Fibroblast of pulmonary artery (primary cell): ENCODE data around the gene FHOD3.

Experiments used
- DNase-seq: peaks from one replicate; pipeline ENCODE4 v3.0.0-alpha.2; 2010; ENCODE audit warnings: low read depth
- H3K4me3 ChIP-seq: replicated peaks from 2 replicates; pipeline ENCODE4 v1.5.1; 2011; ENCODE audit warnings: low read depth, mild to moderate bottlenecking, control low read depth, low read length, moderate library complexity
- CTCF ChIP-seq: IDR thresholded peaks from 2 replicates; pipeline ENCODE4 v1.5.1; 2011; ENCODE audit warnings: mild to moderate bottlenecking, control low read depth, low read length, inconsistent platforms; ENCODE audit errors: missing control alignments

Gene FHOD3

DNA sequence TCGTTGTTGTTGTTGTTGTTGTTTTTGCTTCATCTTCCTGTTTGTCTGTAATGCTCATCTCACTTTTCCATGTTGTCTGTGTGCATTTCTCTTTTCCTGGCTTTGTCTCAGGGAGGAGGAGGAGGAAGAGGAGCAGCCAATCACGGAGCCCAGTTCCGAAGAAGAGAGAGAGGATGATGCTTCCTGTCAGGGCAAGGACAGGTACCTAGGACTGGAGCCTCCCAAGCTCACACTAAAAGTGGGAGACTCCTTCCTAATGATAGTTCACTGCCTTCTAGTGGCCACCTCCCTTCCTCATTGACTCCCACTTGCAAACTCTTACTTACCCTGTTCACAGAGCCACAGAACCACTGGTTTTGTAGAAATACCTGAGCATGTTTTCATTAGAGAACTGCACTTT is 351.7 kb downstream of the FHOD3 start:
- no peak overlapping the region for H3K4me3 ChIP-seq
- DNase-seq: no peak
- TF ChIP-seq CTCF: no peak

- no peak overlapping the region for H3K4me3 ChIP-seq
- TF ChIP-seq CTCF: no peak
- DNase-seq: no peak
Observed at GRCh38 chr18:36650266-36650665, 352.8 kb downstream of the FHOD3 start.

GRCh38 chr18:36650906-36651305 is 353.4 kb downstream of the FHOD3 start:
- DNase-seq: no peak
- H3K4me3 ChIP-seq: no peak overlapping the region
- TF ChIP-seq CTCF: no peak

- no peak overlapping the region for H3K4me3 ChIP-seq
- DNase-seq: no peak
- TF ChIP-seq CTCF: no peak
Observed at GRCh38 chr18:36652503-36652902, 355.0 kb downstream of the FHOD3 start.

DNA sequence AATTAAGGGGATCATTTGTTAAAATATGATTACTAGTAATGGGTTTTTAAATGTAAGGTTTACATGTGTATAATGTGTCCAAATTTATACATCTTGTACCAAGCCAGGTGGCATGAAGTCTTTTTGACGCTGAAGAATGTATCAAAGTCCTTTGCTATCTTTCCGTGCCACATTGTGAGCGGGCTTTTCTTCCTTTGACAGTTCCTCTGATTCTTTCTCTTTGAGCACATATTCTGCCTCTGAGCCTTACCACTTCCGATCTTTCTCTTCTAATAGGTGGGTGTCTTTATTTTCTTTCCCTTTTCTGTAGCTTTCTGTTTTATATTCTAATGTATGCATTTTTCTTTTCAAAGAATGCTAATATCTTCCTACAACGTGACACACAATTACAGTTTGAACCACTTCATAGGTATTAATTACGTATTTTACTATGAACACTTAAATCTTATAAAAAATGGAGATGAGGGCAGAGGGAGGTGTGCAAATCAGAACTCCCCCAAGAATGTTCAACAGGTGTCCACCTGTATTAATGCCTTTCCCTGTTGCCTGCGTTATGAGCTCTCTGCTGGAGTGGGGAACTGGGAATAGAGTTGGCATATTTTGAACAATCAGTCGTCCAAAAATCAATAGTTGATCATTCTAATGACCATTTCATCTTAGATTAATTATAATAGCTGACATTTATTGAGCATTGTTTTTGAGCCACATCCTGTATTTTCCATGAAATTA is 355.8 kb downstream of the FHOD3 start:
- DNase-seq: no peak
- no peak overlapping the region for H3K4me3 ChIP-seq
- no peak for TF ChIP-seq CTCF

DNA sequence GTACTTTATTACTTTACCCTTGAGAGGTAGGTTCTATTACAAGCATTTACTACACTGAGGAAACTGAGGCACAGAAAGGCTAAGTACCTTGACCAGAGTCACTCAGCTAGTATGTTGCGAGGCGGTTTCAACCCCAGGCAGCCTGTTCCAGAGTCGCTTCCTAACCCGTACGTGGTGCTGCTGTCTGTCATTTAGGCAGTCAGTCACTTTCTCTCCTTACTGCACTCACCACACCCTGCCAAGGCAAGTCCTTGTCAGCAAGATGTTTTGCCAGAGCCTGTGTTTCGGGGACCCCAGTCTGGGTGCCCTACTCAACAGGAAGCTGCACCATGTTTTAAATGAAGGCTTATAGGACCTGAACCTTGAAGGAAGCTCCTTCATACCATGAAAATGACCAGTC is 356.4 kb downstream of the FHOD3 start:
- DNase-seq: no peak
- H3K4me3 ChIP-seq: no peak overlapping the region

More for the DNA sequence above, 356.4 kb downstream of the FHOD3 start:
- TF ChIP-seq CTCF: no peak
